GM03348 (cell line): ENCODE data around the gene SOX11.
"Not testable (repeated sequence)": the region's sequence is repeated elsewhere in the genome, so short reads cannot be mapped to it uniquely, and the experiment has no call there.

Source experiments
- DNase-seq: peaks from one replicate; pipeline ENCODE4 v3.0.0; 2012; ENCODE audit warnings: low spot score

Gene SOX11

DNA sequence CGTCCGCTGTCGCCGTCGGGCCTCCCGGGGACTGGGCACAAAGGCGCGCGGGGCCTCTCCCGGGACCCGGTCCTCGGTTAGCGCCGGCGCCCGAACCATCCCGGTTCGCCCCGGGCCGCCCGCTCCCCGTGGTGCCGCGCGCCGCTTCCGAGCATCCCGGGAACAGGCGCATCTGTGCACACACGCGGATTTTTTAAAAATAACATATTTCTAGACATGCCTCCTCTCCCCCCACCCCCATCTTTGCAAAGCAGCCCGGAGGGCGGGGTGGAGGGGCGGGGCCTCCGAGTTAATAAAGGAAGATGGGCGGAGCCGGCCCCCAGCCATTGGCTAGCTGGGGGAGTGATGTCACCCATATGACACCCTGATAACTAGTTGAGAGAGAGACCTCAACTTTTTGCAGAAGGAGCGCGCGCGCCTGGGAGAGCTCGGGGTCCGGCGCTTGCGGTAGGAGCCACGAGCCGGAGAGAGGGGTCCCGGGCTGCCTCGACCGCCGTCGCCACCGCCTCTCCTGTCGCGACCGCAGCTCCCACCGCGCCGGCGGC, at the start of gene SOX11:
TSS of gene SOX11 (plus strand) at position 400 of the 545 bp plus-strand sequence. CDS start 338 bp downstream, outside the sequence.
- DNase-seq, result peak; percentile 18

- DNase-seq, result not testable (repeated sequence)
Observed at GRCh38 chr2:5652734-5653133, 39.5 kb upstream of the SOX11 start.

DNA sequence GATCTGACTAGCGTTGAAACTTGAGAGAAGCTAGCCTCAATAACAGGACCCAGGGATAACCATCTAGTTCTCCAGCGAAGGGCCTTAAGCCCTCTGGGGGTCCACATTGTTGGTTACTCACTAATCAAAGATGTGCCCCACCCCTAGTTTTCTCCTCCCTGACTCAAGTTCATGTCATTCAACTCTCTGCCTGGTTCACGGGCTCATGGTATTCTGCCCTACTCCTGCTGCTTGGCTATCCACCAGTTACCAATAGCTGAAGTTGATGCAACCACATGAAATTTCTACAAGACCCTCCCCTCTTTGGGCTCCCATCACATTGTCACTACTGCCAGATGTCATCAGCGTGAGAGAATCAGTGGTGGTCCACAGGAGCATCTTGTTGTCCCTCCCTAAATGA, 38.4 kb upstream of the SOX11 start:
- DNase-seq, result not testable (repeated sequence)

DNA sequence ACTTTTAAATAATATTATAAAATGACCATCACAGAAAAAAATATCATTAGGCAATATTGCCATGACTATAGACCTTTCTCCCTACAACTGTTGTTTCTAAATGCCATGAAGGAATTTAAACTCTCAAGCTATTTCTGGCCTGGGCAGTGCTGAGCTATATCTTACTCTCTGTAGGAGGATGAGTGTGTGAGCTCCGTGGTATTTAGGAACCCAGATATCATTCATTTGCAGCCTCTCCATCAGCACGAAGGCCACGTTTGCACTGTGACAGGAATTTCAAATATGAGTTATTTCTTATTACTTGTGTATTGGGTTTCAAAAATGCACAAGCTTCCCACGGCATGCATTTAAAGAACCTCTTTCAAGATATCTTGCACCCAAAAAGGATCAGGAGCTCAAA, 35.0 kb upstream of the SOX11 start:
- no peak for DNase-seq

- DNase-seq, result no peak
Observed at GRCh38 chr2:5660591-5660990, 31.6 kb upstream of the SOX11 start.

DNA sequence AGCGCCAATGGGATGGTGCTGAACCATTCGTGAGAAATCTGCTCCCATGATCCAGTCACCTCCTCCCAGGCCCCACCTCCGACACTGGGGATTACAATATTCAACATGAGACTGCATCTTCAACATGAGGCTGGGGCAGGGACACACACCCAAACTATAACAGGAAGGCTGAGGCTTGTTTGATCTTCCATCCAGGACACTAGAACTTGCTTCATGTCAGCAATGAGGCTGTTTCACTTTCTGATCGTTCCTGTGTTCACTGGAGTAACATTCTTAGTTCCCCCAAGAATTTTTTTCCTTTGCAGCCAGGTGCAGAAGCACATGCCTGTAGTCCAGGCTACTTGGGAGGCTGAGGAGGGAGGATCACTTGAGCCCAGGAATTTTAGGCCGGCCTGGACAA, 30.8 kb upstream of the SOX11 start:
- no peak for DNase-seq

- no peak for DNase-seq
Observed at GRCh38 chr2:5664278-5664681, 27.9 kb upstream of the SOX11 start.

DNA sequence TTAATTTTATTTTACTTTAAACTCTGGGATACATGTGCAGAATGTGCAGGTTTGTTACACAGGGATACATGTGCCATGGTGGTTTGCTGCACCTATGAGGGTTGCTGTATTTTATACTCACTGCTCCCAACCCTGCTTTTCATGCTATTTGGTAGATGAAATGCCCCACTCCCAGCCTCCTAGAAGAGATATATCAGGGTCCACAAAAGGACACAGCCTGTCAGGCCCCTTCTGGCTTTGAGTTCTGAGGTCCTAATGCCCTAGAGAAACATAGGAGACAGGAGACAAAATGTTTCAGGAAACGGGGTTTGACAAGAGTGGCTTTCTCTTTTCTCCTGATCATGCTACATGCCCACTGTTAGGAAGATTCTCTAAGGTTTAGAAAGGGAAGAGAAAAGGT, 27.1 kb upstream of the SOX11 start:
- DNase-seq, result no peak

DNA sequence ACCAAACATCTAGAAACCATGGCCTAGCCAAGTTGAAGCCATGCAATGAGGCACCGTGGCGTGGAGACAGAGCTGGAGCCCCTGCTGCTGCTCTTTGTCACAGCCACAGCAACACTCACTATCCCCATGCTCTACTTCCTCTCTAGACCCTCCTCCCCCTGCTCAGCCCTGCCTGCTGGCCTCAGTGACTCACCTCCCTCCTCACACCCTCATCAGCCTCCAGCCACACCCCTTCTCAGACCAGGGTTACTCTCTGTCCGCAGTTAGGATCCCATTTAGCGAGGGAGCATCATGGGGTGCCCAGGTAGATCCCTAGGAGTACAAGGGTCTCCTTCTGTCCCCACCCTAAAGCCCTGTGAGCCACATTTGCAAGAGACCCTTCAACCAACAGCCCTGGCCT, 25.4 kb upstream of the SOX11 start:
- no peak for DNase-seq

- not testable (repeated sequence) for DNase-seq
Observed at GRCh38 chr2:5667655-5668054, 24.5 kb upstream of the SOX11 start.

- no peak for DNase-seq
Observed at GRCh38 chr2:5668682-5669250, 23.4 kb upstream of the SOX11 start.

- DNase-seq, result no peak
Observed at GRCh38 chr2:5672749-5673144, 19.4 kb upstream of the SOX11 start.

GRCh38 chr2:5673145-5674025, 18.8 kb upstream of the SOX11 start:
- DNase-seq, result no peak

- DNase-seq, result no peak
Observed at GRCh38 chr2:5674026-5674340, 18.2 kb upstream of the SOX11 start.

GRCh38 chr2:5677133-5677532, 15.1 kb upstream of the SOX11 start:
- no peak for DNase-seq

DNA sequence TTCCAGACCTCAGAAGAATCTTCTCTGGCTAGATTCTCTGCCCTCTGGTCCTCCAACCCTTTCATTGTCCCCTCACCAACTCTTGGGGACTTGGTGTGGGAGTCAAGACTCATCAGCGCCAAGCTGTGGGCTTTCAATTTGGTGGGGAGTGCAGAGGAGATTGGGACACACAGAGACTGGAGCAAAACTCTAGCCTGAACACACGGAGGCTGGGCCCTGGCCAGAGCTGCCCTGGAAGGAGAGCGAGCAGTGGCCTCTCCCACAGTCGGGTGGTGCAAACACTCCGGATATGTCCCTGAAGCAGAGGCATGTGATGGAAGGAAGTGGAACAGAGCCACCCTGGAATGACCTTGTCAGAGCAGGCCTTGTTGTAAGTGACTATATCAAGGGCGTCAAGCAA, 8.7 kb upstream of the SOX11 start:
- no peak for DNase-seq

GRCh38 chr2:5685225-5685624, 7.0 kb upstream of the SOX11 start:
- DNase-seq, result no peak

- DNase-seq, result no peak
Observed at GRCh38 chr2:5686068-5686467, 6.1 kb upstream of the SOX11 start.

GRCh38 chr2:5686536-5686935, 5.6 kb upstream of the SOX11 start:
- DNase-seq, result no peak

- DNase-seq, result no peak
Observed at GRCh38 chr2:5689750-5690149, 2.4 kb upstream of the SOX11 start.

- no peak for DNase-seq
Observed at GRCh38 chr2:5690286-5690685, 1.9 kb upstream of the SOX11 start.

DNA sequence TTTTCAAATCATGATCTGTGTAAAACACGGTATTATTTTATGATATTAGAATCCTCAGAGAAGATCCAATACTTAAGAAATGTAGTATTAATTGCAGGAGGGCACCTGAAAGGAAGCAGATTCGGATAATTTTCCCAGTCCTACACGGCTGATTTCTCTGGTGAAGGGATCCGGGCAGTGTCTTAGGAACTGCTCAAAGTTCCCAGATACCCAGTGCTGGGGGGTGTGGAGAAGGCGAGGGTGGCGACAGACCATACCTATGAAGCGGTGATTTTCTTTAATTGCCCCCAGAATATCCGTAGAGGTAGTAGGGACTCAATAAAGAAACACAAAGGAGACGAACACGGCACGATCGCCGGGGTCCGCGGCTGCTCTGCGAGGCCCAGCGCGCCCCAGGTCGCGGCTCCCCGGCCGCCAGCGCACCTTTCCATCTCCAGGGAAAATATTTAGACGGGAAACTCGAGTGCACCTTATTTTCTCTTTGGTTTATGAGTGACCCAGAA, 1.4 kb upstream of the SOX11 start:
- no peak for DNase-seq

- DNase-seq, result no peak
Observed at GRCh38 chr2:5691221-5691984, 781 bp upstream of the SOX11 start.
